Hepatocyte (in vitro differentiated cells): ENCODE data around the gene FBXO21.

Source experiments
- EZH2phosphoT487 ChIP-seq: fragments of 200-600 bp; sonication (generic); IDR thresholded peaks from one replicate; pipeline ENCODE4 v1.6.1; 2018; ENCODE audit warnings: antibody characterized with exemption, mild to moderate bottlenecking, low read depth, moderate library complexity; ENCODE audit not compliant: unreplicated experiment, severe bottlenecking
- TF ChIP-seq, protein P1 (sequence below): fragments of 200-600 bp; sonication (generic); IDR thresholded peaks from 2 replicates; pipeline ENCODE4 v1.5.1; 2016; ENCODE audit warnings: antibody characterized with exemption, mild to moderate bottlenecking; ENCODE audit not compliant: poor library complexity

GRCh38 chr12:117113231-117113630, 77.0 kb downstream of the FBXO21 start:
- TF ChIP-seq, protein P1, sequence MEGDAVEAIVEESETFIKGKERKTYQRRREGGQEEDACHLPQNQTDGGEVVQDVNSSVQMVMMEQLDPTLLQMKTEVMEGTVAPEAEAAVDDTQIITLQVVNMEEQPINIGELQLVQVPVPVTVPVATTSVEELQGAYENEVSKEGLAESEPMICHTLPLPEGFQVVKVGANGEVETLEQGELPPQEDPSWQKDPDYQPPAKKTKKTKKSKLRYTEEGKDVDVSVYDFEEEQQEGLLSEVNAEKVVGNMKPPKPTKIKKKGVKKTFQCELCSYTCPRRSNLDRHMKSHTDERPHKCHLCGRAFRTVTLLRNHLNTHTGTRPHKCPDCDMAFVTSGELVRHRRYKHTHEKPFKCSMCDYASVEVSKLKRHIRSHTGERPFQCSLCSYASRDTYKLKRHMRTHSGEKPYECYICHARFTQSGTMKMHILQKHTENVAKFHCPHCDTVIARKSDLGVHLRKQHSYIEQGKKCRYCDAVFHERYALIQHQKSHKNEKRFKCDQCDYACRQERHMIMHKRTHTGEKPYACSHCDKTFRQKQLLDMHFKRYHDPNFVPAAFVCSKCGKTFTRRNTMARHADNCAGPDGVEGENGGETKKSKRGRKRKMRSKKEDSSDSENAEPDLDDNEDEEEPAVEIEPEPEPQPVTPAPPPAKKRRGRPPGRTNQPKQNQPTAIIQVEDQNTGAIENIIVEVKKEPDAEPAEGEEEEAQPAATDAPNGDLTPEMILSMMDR = no peak
- no peak for TF ChIP-seq EZH2phosphoT487
